Brain microvascular endothelial cell (primary cell): ENCODE data around the gene TCF7L1.

Experiments used
- DNase-seq: peaks from one replicate; pipeline ENCODE4 v3.0.0-alpha.2; 2020
- H3K27ac ChIP-seq: fragments of 250-450 bp; sonication (Bioruptor Pico); 2 replicates; pipeline ENCODE4 v1.5.1; 2020; ENCODE audit warnings: mild to moderate bottlenecking, moderate library complexity
- H3K27me3 ChIP-seq: fragments of 250-450 bp; sonication (Bioruptor Pico); replicated peaks from 2 replicates; pipeline ENCODE4 v1.5.1; 2020; ENCODE audit warnings: mild to moderate bottlenecking
- H3K36me3 ChIP-seq: fragments of 250-450 bp; sonication (Bioruptor Pico); replicated peaks from 2 replicates; pipeline ENCODE4 v1.5.1; 2020; ENCODE audit warnings: mild to moderate bottlenecking
- H3K4me3 ChIP-seq: 2 replicates; pipeline ENCODE4 v1.5.1; 2011; ENCODE audit warnings: low read depth, mild to moderate bottlenecking, control low read depth, low read length, moderate library complexity
- in situ Hi-C: cut with HindIII; loops from 2 replicates; pipeline ENCODE4 v1.10.0; 2017; ENCODE audit warnings: low sequenced_read_pairs, low pct_ligation_motif_present
- TF ChIP-seq, protein P1 (sequence below): IDR thresholded peaks from 2 replicates; pipeline ENCODE4 v1.5.1; 2011; ENCODE audit warnings: low read depth, mild to moderate bottlenecking, moderate library complexity, low read length, control low read depth, inconsistent platforms; ENCODE audit errors: missing control alignments

TCF7L1 gene

DNA sequence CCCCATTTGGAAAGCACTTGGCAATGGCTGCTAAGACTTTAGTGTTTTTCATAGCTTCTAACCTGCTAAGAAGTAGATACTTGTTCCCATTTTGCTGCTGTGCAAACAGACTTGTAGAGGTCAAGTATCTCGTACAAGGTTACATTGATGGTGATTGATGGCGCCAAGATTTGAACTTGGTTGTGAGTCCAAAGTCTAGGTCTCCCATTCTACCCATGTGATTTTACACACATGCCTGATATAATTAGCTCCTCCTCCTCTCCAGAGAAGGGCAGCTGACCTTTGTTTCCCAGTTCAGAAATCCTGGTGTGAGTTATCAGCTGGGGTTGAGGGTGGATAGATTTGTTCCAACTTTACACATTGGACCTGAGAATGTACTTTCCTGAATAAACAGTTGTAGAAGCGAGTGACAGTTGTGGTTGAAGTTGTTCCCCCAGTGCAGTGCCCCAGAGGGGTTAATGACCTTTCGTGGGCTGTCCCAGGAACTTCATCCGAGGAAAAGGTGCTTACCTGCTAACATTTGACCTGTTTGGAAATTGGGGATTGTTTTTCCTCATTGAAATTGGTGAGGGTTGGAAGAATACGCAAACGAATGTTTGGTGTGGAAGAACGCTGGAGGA, 10.4 kb downstream of the TCF7L1 start:
- H3K4me3 ChIP-seq, result no peak overlapping the region
- no peak for DNase-seq
- TF ChIP-seq, protein P1, sequence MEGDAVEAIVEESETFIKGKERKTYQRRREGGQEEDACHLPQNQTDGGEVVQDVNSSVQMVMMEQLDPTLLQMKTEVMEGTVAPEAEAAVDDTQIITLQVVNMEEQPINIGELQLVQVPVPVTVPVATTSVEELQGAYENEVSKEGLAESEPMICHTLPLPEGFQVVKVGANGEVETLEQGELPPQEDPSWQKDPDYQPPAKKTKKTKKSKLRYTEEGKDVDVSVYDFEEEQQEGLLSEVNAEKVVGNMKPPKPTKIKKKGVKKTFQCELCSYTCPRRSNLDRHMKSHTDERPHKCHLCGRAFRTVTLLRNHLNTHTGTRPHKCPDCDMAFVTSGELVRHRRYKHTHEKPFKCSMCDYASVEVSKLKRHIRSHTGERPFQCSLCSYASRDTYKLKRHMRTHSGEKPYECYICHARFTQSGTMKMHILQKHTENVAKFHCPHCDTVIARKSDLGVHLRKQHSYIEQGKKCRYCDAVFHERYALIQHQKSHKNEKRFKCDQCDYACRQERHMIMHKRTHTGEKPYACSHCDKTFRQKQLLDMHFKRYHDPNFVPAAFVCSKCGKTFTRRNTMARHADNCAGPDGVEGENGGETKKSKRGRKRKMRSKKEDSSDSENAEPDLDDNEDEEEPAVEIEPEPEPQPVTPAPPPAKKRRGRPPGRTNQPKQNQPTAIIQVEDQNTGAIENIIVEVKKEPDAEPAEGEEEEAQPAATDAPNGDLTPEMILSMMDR, result no peak

DNA sequence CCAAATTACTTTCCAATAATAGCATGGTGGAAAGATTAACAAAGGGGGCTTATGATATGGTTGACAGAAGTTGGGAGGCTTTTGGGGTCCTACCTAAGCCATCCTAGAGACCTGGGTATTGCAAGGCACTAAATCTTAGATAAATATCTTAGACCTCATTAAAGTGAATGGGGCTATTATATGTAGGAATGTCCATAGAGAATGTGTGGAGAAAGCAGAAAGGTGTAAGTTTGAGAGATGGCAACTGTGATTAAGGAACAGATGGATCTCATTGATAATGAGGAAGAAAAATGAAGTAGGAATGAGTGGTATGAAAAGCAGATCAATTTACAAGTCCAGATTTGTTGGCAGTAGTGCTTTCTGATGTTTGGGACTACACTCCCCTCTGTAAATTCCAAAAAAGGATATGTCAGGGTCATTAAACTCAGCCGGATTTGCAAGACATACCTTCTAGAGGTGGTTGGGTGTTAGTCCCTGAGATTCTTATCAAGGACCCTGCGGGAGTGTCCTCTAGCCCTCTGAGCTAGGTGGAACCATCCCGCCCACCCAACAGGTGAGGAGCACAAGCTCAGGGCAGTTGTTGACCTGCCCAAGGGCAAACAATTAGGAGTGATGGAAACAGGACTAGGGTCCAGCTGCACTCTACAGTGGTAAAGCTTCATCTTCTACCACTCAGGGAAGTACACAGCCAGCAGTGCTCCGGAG, 12.1 kb downstream of the TCF7L1 start:
- Histone ChIP-seq H3K27me3 (no peaks in the 10 kb centered on the region), H3K36me3 (no peaks in the 10 kb centered on the region), H3K27ac (no peak overlapping the region), H3K4me3 (no peak overlapping the region)
- TF ChIP-seq, protein P1, result no peak
- in situ Hi-C loops, result no loop called here
- DNase-seq, result no peak

More for the DNA sequence above, 10.4 kb downstream of the TCF7L1 start:
- Histone ChIP-seq H3K27me3 (no peaks in the 10 kb centered on the region), H3K27ac (no peak overlapping the region), H3K36me3 (no peaks in the 10 kb centered on the region)
- in situ Hi-C loops, result no loop called here

DNA sequence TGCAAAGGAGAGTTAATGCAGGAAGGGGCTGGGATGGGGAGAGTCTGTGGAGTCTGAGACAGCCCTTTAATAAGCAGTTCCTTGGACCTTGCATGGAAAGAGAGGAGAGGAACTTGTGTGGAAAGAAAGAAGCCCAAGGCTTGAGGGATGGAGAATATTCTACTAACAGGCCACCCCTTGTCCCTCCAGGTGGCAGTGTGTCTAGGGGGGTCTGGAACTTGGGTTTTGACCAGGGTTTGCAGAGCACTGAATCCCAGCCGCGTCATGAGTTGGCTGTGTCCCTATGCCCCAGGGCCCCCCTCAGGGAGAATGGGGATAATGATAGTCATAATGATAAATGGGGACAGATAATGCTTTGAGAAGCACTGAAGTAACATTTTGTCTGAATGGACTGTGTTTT, 15.0 kb downstream of the TCF7L1 start:
- TF ChIP-seq, protein P1, result peak; percentile 27
- in situ Hi-C loops, result no loop called here
- Histone ChIP-seq H3K4me3 (no peak overlapping the region), H3K27ac (no peak overlapping the region), H3K36me3 (no peaks in the 10 kb centered on the region), H3K27me3 (no peaks in the 10 kb centered on the region)
- DNase-seq, result no peak

DNA sequence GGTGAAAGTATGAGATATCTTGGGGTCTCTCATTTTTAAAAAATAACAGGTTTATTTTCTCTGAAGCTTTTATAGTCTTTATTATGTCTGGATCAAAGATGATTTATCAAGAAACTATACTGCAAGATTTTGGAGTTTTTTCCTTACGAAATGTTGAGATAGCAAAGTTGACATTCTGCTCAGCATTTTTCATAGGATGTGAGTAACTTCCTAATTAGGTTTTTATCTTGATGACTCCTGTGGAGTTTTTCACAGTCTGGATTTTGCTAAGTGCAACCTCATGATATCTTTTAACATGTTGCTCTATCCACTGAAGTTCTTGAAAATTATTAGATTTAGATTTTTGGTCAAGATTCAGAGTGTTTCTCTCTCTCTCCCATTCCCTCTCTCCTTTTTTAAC, 17.8 kb downstream of the TCF7L1 start:
- Histone ChIP-seq H3K4me3 (no peak overlapping the region), H3K27me3 (no peaks in the 10 kb centered on the region), H3K36me3 (no peaks in the 10 kb centered on the region), H3K27ac (no peak overlapping the region)
- no peak for DNase-seq
- TF ChIP-seq, protein P1, result no peak
- in situ Hi-C loops, result no loop called here

DNA sequence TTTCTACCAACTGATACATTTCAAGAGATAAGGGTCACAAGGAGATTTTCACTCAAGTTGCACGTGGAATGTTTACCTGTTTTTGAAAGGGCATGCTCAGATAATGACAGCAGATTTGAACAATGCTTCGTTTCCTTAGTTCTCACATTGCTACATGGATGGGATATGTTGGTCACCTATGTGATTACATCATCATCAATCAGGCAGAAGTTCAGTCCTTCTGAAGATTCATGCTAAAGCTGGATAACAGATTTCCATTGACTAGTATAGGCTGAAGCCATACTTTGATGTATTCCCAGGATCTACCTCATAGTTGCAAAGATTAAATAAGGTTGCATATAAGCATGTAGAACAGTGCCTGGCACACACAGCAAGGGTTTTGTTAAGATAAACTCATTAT, 19.7 kb downstream of the TCF7L1 start:
- DNase-seq, result no peak
- Histone ChIP-seq H3K27ac (no peak overlapping the region), H3K4me3 (no peak overlapping the region), H3K36me3 (no peaks in the 10 kb centered on the region), H3K27me3 (no peaks in the 10 kb centered on the region)
- in situ Hi-C loops, result no loop called here
- TF ChIP-seq, protein P1, result no peak
